Panc1 (cell line): Measurements from ENCODE around the gene MRPL42.
A peak's percentile ranks its signal among the peaks of the same experiment; 100 is the strongest.

Source experiments
- CTCF ChIP-seq: fragments of 450-650 bp; IDR thresholded peaks from 2 replicates; pipeline ENCODE4 v1.5.1; 2017; ENCODE audit warnings: mild to moderate bottlenecking
- POLR2AphosphoS5 ChIP-seq: IDR thresholded peaks from 2 replicates; pipeline ENCODE4 v1.6.1; 2012; ENCODE audit warnings: mild to moderate bottlenecking, low read depth, low read length, moderate library complexity
- REST ChIP-seq, 2 experiments: IDR thresholded peaks; 2 replicates each; pipeline ENCODE4 v1.6.1; 2011 to 2012; ENCODE audit warnings: low read depth in 2 of 2, control low read depth in 1 of 2, low read length in 1 of 2, mild to moderate bottlenecking in 1 of 2, moderate library complexity in 1 of 2; ENCODE audit not compliant: insufficient read depth in 1 of 2
- SIN3A ChIP-seq: IDR thresholded peaks from 2 replicates; pipeline ENCODE4 v1.6.1; 2012; ENCODE audit warnings: low read depth, mild to moderate bottlenecking, low read length, moderate library complexity, borderline replicate concordance; ENCODE audit not compliant: insufficient read depth
- TCF7L2 ChIP-seq: IDR thresholded peaks from 2 replicates; pipeline ENCODE4 v1.6.1; 2011; ENCODE audit warnings: mild to moderate bottlenecking, low read depth, low read length, inconsistent platforms

GRCh38 chr12:93537769-93538168, 70.5 kb downstream of the MRPL42 start:
- TF ChIP-seq SIN3A (no peak), CTCF (peak; percentile 26), REST (IDR thresholded peaks at IDR 0.05; ENCODE audit: insufficient read depth in 1 of 2, low read depth in 2 of 2, low read length in 1 of 2) (no peak), POLR2AphosphoS5 (no peak), TCF7L2 (no peak)
